ENCODE results near the gene GSTM3. TPM values are rescaled to one million over a fixed set of nuclear protein-coding genes. Genes with fewer than 3 reads are reported as not detected.
"Not testable (repeated sequence)": the region's sequence is repeated elsewhere in the genome, so short reads cannot be mapped to it uniquely, and the experiment has no call there.

The GSTM3 gene
- total RNA-seq, 1 experiment from 2014 or later, result not detected

DNA sequence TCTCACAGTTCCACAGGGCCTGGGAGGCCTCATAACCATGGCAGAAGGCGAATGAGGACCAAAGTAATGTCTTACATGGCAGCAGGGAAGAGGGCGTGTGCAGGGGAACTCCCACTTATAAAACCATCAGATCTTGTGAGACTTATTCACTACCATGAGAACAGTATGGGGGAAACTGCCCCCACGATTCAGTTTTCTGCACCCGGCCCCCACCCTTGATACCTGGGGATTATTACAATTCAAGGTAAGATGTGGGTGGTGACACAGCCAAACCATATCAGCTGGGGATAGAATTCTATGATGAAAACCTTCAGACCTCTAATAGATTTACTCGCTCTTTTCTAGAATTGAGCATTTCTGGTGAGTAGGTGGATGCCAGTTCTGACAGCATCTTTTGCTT lies 46.4 kb downstream of the GSTM3 start:
- not testable (repeated sequence) for H3K27ac ChIP-seq (ENCODE audit: low read length); H3K27me3 ChIP-seq (ENCODE audit: low read length); H3K79me2 ChIP-seq (ENCODE audit: low read length); H3K4me2 ChIP-seq (ENCODE audit: low read depth, low read length, poor library complexity, severe bottlenecking); H3K36me3 ChIP-seq (ENCODE audit: insufficient read depth, low read length); H2AFZ ChIP-seq (ENCODE audit: low read length); H3K9me2 ChIP-seq (replicated peaks; ENCODE audit: insufficient read depth, low read length); H3K9ac ChIP-seq (ENCODE audit: low read length); H3K9me3 ChIP-seq (ENCODE audit: low read length); H3K4me3 ChIP-seq (ENCODE audit: low read length); H3K4me1 ChIP-seq (ENCODE audit: low read length); H4K20me1 ChIP-seq (ENCODE audit: insufficient read depth, low read depth, low read length); DNase-seq

DNA sequence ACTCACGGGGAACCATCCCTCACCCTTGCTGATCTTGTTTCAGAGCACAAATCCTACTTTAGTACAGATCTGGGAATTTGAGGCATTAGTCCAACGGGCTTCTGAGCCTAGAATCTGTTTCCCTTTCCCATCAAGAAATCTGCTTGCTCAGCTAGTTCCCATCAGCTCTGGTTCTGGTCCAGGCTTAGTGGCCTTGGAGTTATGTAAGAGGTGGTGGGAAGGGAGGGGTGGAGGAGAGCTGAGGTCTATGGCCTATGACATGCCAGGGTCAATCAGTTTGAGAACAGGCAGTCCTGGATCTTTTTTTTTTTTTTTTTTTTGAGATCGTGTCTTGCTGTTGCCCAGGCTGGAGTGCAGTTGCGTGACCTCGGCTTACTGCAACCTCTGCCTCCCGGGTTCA lies 49.1 kb downstream of the GSTM3 start:
- Histone ChIP-seq H3K9me3 (ENCODE audit: low read length) (no peaks in the 10 kb centered on the region), H3K4me2 (ENCODE audit: low read depth, low read length, poor library complexity, severe bottlenecking) (no peak overlapping the region), H3K4me1 (ENCODE audit: low read length) (peaks cover 4% of the 10 kb centered on the region; the same call in 1 of the 2 replicates), H3K27me3 (ENCODE audit: low read length) (no peaks in the 10 kb centered on the region), H3K27ac (ENCODE audit: low read length) (no peak overlapping the region), H3K36me3 (ENCODE audit: insufficient read depth, low read length) (no peaks in the 10 kb centered on the region), H3K9me2 (replicated peaks; ENCODE audit: insufficient read depth, low read length) (no peaks in the 10 kb centered on the region), H2AFZ (ENCODE audit: low read length) (no peak overlapping the region), H3K4me3 (ENCODE audit: low read length) (no peak overlapping the region), H3K79me2 (ENCODE audit: low read length) (no peaks in the 10 kb centered on the region), H3K9ac (ENCODE audit: low read length) (no peak overlapping the region), H4K20me1 (ENCODE audit: insufficient read depth, low read depth, low read length) (no peaks in the 10 kb centered on the region)
- DNase-seq, result no peak

DNA sequence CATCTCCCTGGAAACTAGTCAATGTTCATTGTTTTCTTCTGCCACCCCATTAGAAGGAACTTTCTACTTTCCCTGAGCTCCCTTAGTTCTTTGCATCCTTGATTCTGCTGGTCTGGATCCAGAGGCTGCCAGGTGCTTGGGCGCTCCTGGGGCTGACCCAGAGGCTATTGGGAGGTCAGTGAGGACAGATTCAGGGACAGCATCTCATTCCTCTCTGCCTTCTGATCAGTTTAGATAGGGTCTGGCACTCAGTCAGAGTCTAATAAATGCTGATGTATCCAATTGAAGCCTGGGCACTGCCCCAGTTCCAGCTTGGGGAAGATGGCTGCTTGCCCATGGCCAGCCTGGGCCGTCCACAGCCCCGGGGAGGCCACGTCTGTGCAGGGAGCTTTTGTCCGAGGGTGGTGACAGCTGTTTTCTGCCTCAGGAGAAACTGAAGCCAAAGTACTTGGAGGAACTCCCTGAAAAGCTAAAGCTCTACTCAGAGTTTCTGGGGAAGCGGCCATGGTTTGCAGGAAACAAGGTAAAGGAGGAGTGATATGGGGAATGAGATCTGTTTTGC lies 50.9 kb downstream of the GSTM3 start:
- H3K79me2 ChIP-seq (ENCODE audit: low read length), result no peaks in the 10 kb centered on the region
- no peak overlapping the region for H3K4me2 ChIP-seq (ENCODE audit: low read depth, low read length, poor library complexity, severe bottlenecking)
- H3K9ac ChIP-seq (ENCODE audit: low read length), result no peak overlapping the region
- H3K27ac ChIP-seq (ENCODE audit: low read length), result no peak overlapping the region
- no peaks in the 10 kb centered on the region for H3K27me3 ChIP-seq (ENCODE audit: low read length)
- peaks cover 4% of the 10 kb centered on the region; the same call in 1 of the 2 replicates for H3K4me1 ChIP-seq (ENCODE audit: low read length)
- H3K9me3 ChIP-seq (ENCODE audit: low read length), result no peaks in the 10 kb centered on the region
- H2AFZ ChIP-seq (ENCODE audit: low read length), result no peak overlapping the region
- no peak overlapping the region for H3K4me3 ChIP-seq (ENCODE audit: low read length)
- H4K20me1 ChIP-seq (ENCODE audit: insufficient read depth, low read depth, low read length), result no peaks in the 10 kb centered on the region
- H3K9me2 ChIP-seq (replicated peaks; ENCODE audit: insufficient read depth, low read length), result no peaks in the 10 kb centered on the region
- DNase-seq, result no peak
- no peaks in the 10 kb centered on the region for H3K36me3 ChIP-seq (ENCODE audit: insufficient read depth, low read length)

DNA sequence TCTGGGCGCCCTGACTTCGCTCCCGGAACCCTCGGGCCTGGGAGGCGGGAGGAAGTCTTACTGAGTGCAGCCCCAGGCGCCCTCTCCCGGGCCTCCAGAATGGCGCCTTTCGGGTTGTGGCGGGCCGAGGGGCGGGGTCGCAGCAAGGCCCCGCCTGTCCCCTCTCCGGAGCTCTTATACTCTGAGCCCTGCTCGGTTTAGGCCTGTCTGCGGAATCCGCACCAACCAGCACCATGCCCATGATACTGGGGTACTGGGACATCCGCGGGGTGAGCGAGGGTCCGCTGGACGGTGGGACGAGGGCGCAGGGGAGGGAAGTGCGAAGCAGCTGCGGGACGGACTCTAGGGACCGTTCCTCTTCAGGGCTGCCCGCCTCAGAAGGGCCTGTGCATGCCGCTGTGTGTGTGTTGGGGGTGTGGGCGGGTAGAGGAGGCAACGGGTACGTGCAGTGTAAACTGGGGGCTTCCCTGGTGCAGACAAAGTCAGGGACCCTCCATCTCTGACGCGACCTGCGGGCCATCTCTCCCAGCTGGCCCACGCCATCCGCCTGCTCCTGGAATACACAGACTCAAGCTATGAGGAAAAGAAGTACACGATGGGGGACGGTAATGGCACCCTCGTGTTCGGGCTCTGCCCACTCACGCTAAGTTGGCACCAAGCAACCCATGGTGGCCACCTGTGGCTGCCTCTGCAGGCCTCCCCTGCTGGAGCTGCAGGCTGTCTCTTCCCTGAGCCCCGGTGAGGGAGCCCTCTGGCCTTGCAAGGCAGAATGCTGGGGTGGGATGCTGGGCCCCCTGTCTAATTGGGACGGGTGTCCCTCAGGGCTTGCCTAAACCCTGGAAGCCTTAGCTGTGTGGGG lies 53.0 kb downstream of the GSTM3 start, which contains the start of gene GSTM1:
Gene GSTM1 (plus strand): TSS at position 177 of the 859 bp plus-strand sequence. CDS start 57 bp downstream, at position 234.
- Histone ChIP-seq H3K27ac (ENCODE audit: low read length) (no peak within 1 kb of the TSS), H3K4me3 (ENCODE audit: low read length) (peak within 1 kb of the TSS; percentile 63), H2AFZ (ENCODE audit: low read length) (peak within 1 kb of the TSS; percentile 89), H3K9me2 (replicated peaks; ENCODE audit: insufficient read depth, low read length) (no peaks in the 10 kb centered on the region), H3K27me3 (ENCODE audit: low read length) (no peaks in the 10 kb centered on the region), H3K4me2 (ENCODE audit: low read depth, low read length, poor library complexity, severe bottlenecking) (peak within 1 kb of the TSS; percentile 62), H4K20me1 (ENCODE audit: insufficient read depth, low read depth, low read length) (no peaks in the 10 kb centered on the region), H3K36me3 (ENCODE audit: insufficient read depth, low read length) (no peaks in the 10 kb centered on the region), H3K79me2 (ENCODE audit: low read length) (no peaks in the 10 kb centered on the region), H3K9me3 (ENCODE audit: low read length) (no peaks in the 10 kb centered on the region), H3K4me1 (ENCODE audit: low read length) (peaks cover 4% of the 10 kb centered on the region; the same call in 1 of the 2 replicates), H3K9ac (ENCODE audit: low read length) (peak within 1 kb of the TSS; percentile 73)
- peak; percentile 82 for DNase-seq

DNA sequence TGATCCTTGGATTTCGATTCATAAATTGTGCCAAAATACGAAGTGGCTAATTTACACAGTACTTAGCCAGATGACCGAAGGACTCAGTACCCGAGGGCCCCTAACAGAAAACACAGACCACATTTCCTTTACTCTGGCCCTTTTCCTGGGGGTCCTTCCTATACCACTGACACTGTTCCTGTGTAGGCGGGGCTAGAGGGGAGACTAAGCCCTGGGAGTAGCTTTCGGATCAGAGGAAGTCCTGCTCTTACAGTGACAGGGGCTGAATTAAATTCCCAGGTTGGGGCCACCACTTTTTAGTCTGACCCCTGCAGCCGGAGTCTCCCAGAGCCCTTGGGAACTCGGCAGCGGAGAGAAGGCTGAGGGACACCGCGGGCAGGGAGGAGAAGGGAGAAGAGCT lies 53.7 kb downstream of the GSTM3 start:
- not testable (repeated sequence) for H3K36me3 ChIP-seq (ENCODE audit: insufficient read depth, low read length); H3K27ac ChIP-seq (ENCODE audit: low read length); H3K27me3 ChIP-seq (ENCODE audit: low read length); H3K9ac ChIP-seq (ENCODE audit: low read length); DNase-seq; H4K20me1 ChIP-seq (ENCODE audit: insufficient read depth, low read depth, low read length); H3K79me2 ChIP-seq (ENCODE audit: low read length); H3K4me1 ChIP-seq (ENCODE audit: low read length); H2AFZ ChIP-seq (ENCODE audit: low read length); H3K9me2 ChIP-seq (replicated peaks; ENCODE audit: insufficient read depth, low read length); H3K9me3 ChIP-seq (ENCODE audit: low read length)
- peak overlapping the region; percentile 63; the same call in 1 of the 2 replicates for H3K4me3 ChIP-seq (ENCODE audit: low read length)
- peak overlapping the region; percentile 62 for H3K4me2 ChIP-seq (ENCODE audit: low read depth, low read length, poor library complexity, severe bottlenecking)

DNA sequence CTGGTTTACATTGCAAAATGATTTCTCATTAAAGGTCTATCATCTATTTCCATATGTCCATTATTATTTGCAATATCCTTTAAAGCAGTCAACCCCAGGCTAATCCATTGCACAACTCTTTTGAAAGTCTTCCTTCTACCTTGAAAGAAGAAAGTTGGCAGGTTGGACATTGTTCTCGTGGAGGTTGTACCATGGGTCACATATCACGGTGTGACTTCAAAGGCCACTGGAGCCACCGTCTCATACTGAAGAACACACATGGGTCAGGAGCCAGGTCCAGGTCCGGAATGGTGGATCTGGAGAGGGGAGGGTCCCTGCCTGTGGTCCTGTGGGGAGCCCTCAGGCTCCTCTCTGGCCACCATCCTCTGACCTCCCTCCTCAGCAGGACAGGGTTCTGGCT lies 54.9 kb downstream of the GSTM3 start:
- H3K4me2 ChIP-seq (ENCODE audit: low read depth, low read length, poor library complexity, severe bottlenecking); H3K9me3 ChIP-seq (ENCODE audit: low read length); DNase-seq; H3K4me1 ChIP-seq (ENCODE audit: low read length); H3K9ac ChIP-seq (ENCODE audit: low read length); H3K79me2 ChIP-seq (ENCODE audit: low read length); H3K9me2 ChIP-seq (replicated peaks; ENCODE audit: insufficient read depth, low read length); H3K36me3 ChIP-seq (ENCODE audit: insufficient read depth, low read length); H3K4me3 ChIP-seq (ENCODE audit: low read length); H4K20me1 ChIP-seq (ENCODE audit: insufficient read depth, low read depth, low read length); H3K27ac ChIP-seq (ENCODE audit: low read length); H2AFZ ChIP-seq (ENCODE audit: low read length); H3K27me3 ChIP-seq (ENCODE audit: low read length): not testable (repeated sequence)

DNA sequence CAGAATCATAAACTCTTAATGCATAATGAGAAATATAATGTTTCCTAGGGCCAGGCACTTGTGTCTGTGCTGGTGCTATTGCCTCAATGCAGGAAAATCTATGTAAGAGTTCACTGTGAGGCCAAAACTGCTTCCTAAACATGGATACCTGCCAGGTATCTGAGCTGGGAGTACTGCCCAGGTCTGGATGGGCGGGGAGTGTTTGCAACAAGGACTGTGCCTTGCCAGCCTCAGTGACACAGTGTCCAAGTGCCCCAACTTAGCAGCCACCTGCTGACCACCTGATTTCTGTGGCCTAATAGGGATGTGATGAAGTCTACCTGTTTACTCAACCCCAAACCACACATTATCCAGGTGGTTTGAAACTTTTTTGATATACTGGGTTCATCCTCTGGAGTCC lies 55.4 kb downstream of the GSTM3 start:
- H3K27ac ChIP-seq (ENCODE audit: low read length); H3K4me2 ChIP-seq (ENCODE audit: low read depth, low read length, poor library complexity, severe bottlenecking); H3K9me2 ChIP-seq (replicated peaks; ENCODE audit: insufficient read depth, low read length); H3K9ac ChIP-seq (ENCODE audit: low read length); H3K4me3 ChIP-seq (ENCODE audit: low read length); H3K36me3 ChIP-seq (ENCODE audit: insufficient read depth, low read length); H2AFZ ChIP-seq (ENCODE audit: low read length); H3K79me2 ChIP-seq (ENCODE audit: low read length); H3K27me3 ChIP-seq (ENCODE audit: low read length); H4K20me1 ChIP-seq (ENCODE audit: insufficient read depth, low read depth, low read length); H3K9me3 ChIP-seq (ENCODE audit: low read length); H3K4me1 ChIP-seq (ENCODE audit: low read length); DNase-seq: not testable (repeated sequence)

DNA sequence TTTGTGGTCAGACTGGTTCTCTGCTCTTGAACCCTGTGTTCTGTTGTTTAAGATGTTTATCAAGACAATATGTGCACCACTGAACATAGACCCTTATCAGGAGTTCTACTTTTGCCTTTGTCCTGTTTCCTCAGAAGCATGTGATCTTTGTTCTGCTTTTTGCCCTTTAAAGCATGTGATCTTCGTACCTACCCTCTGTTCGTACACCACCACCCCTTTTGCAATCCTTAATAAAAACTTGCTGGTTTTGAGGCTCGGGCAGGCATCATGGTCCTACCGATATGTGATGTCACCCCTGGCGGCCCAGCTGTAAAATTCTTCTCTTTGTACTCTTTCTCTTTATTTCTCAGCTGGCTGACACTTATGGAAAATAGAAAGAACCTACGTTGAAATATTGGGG lies 56.1 kb downstream of the GSTM3 start:
- not testable (repeated sequence) for DNase-seq; H3K9me2 ChIP-seq (replicated peaks; ENCODE audit: insufficient read depth, low read length); H3K4me2 ChIP-seq (ENCODE audit: low read depth, low read length, poor library complexity, severe bottlenecking); H3K9me3 ChIP-seq (ENCODE audit: low read length); H3K9ac ChIP-seq (ENCODE audit: low read length); H3K27me3 ChIP-seq (ENCODE audit: low read length); H3K4me3 ChIP-seq (ENCODE audit: low read length); H2AFZ ChIP-seq (ENCODE audit: low read length); H3K36me3 ChIP-seq (ENCODE audit: insufficient read depth, low read length); H3K4me1 ChIP-seq (ENCODE audit: low read length); H3K27ac ChIP-seq (ENCODE audit: low read length); H3K79me2 ChIP-seq (ENCODE audit: low read length); H4K20me1 ChIP-seq (ENCODE audit: insufficient read depth, low read depth, low read length)
